Measurements from ENCODE around the gene BLCAP. TPM values are rescaled to one million over a fixed set of nuclear protein-coding genes. Genes with fewer than 3 reads are reported as not detected.
"Not testable (repeated sequence)": the region's sequence is repeated elsewhere in the genome, so short reads cannot be mapped to it uniquely, and the experiment has no call there.

BLCAP gene
- total RNA-seq, 1 experiment from 2014 or later: 191 TPM

DNA sequence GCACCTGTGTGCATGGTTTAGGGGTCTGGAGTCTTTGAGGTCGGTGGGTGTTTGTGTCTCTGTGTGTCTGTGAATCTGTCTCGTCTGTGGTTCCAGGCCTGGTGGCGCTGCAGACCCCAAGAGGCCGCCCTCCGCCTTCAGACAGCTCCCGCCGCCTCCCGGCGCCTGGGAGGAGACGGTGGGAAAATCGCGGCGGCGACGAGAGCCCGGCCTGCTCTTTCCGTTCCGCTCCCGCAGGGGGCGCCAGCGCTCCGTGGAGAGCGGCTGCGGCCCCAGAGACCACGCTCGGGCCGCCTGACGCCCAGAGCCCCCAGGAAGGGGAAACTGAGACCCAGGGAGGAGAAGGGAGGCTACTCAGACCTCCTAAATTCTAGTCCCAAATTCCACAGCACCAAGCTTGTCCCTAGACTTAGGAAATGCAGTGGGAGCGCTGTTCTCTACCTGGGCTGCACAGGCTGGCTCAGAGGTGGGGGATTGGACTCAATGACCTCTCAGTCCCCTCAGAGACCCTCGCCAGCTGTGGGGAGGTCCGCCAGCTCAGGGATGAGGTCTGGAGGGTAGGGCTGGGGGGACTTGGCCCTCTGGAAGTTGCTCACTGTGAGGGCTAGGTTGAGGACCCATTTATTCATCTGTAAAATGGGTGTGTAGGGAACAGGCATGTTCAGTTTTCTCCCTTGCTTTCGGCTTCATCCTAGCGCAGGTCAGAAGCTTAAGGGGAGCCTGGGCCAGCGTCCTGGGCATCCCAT, 36.9 kb upstream of the BLCAP start:
- DNase-seq: peak; percentile 59 to 84

DNA sequence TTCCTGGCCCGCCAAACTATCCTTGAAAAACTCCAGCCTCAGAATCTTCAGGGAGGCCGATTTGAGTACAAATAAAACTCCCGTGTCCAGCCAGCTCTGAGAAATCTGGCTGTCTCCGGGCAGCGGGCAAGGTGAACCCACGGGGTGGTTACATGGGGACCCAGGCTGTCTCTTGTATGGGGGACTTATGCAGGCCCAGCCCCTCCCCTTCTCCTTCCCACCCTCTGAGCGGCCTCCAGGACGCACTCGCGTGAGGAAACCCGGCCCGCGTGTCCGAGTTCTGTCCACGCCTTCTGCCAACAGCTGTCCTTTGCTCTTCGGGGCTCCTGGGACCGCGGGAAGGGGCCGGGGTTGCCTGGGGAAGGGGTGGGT, 36.3 kb upstream of the BLCAP start:
- Histone ChIP-seq H3K4me1 (peaks cover 37% of the 10 kb centered on the region), H3K27me3 (0 out of 2 replicates have a peak, but pooled peaks cover 4% of the 10 kb centered on the region), H3K36me3 (no peaks in the 10 kb centered on the region), H3K9me3 (replicated peaks) (no peaks in the 10 kb centered on the region), H3K4me3 (no peak overlapping the region), H3K27ac (no peak overlapping the region)
- DNase-seq: no peak

More for the DNA sequence above, 36.9 kb upstream of the BLCAP start:
- H3K9me3 ChIP-seq (replicated peaks): no peaks in the 10 kb centered on the region
- H3K27me3 ChIP-seq: 0 out of 2 replicates have a peak, but pooled peaks cover 4% of the 10 kb centered on the region
- H3K27ac ChIP-seq: no peak overlapping the region
- no peak overlapping the region for H3K4me3 ChIP-seq
- no peaks in the 10 kb centered on the region for H3K36me3 ChIP-seq
- H3K4me1 ChIP-seq: peaks cover 37% of the 10 kb centered on the region

DNA sequence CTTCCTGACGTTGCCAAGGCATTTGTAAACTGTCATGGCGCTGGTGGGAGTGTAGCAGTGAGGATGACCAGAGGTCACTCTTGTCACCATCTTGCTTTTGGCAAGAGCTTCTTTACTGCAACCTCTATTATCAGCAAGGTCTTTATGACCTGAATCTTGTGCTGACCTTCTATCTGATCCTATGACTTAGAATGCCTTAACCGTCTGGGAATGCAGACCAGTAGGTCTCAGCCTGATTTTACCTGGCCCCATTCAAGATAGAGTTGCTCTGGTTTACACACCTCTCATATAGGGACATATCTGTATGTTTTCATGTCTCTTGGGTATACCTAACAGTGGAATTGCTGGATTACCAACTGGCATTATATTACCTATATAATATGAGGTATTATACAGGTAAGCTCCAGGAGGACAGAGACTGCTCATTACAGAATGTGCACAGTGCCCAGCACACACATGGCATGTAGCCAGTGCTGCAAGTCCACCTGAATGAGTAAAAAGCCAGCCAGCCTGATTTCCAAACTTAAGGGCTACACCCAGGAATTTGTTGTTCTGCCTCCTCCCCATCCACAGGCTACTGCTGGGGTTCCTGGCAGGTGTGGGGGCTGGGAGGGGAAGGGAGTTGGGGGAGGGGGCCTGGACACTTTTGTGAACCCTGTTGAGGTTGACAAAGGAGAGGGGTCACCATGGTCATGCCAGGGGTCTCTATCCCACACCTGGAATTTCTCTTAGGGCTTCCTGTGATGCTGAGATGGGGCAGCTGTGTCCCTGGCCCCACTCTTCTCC, 35.2 kb upstream of the BLCAP start:
- no peaks in the 10 kb centered on the region for H3K36me3 ChIP-seq
- H3K27ac ChIP-seq: no peak overlapping the region
- H3K27me3 ChIP-seq: 0 out of 2 replicates have a peak, but pooled peaks cover 4% of the 10 kb centered on the region
- no peaks in the 10 kb centered on the region for H3K9me3 ChIP-seq (replicated peaks)
- H3K4me1 ChIP-seq: peaks cover 32% of the 10 kb centered on the region
- no peak for DNase-seq
- no peak overlapping the region for H3K4me3 ChIP-seq

DNA sequence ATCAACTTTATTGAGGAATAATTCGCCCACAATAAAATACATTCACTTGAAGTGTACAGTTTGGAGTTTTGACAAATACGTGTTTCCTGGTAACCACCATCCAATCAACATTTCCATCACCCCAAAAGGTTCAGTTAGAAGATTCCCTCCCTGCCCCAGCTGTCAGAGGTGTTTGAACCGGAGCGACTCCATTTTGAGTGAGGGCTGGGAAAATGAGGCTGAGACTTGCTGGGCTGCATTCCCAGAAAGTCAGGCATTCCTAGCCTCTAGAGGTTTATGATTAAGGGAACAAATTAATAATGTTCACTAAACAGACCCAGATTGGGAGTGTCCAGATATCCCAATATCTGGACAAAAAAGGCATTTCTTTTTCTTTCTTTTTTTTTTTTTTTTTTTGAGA, 33.0 kb upstream of the BLCAP start:
- H3K27ac ChIP-seq: no peak overlapping the region
- H3K9me3 ChIP-seq (replicated peaks): no peaks in the 10 kb centered on the region
- H3K4me3 ChIP-seq: no peak overlapping the region
- DNase-seq: no peak
- H3K36me3 ChIP-seq: no peaks in the 10 kb centered on the region
- H3K4me1 ChIP-seq: peaks cover 10% of the 10 kb centered on the region
- 0 out of 2 replicates have a peak, but pooled peaks cover 4% of the 10 kb centered on the region for H3K27me3 ChIP-seq

DNA sequence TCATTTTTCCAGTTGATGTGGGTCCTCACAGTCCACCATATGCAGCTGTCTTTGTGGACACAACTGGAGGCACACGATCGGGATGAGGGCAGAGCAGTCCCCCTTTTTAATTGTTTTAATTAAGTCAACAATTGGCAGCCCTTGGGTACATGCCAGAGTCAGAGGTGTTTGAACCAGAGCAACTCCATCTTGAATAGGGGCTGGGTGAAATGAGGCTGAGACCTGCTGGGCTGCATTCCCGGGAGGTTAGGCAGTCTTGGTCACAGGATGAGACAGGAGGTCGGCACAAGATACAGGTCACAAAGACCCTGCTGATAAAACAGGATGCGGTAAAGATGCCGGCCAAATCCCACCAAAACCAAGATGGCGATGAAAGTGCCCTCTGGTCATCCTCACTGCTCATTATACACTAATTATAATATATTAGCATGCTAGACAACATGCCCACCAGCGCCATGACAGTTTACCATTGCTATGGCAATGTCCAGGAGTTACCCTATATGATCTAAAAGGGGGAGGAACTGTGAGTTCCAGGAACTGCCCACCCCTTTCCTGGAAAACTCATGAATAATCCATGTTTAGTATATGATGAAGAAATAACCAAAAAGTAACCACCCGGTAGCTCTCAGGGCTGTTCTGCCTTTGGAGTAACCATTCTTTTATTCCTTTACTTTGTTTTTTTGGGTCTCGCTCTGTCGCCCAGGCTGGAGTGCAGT, 31.8 kb upstream of the BLCAP start:
- Histone ChIP-seq H3K27ac (no peak overlapping the region), H3K4me1 (peaks cover 2% of the 10 kb centered on the region; the same call in 1 of the 2 replicates), H3K36me3 (no peaks in the 10 kb centered on the region), H3K9me3 (replicated peaks) (no peaks in the 10 kb centered on the region), H3K27me3 (0 out of 2 replicates have a peak, but pooled peaks cover 4% of the 10 kb centered on the region), H3K4me3 (no peak overlapping the region)
- DNase-seq: no peak

DNA sequence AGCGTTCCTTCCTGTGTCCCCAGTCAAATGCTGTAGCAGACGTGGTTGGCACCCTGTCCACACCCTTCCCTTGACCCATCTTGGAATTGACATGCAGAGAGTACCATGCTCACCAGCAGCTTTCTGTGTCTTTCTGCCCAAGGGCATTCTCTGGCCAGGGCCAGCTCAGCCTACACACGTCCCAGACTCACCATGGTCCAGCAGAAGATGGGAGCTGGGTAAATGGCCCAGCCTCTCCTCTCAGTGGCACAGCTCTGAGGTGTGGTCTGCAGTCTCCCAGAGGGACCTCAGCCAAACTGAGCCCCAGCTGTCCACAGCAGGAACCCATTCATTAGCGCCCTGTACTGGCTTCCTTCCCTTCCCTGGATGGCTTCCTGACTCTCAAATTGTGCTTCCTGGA, 31.1 kb upstream of the BLCAP start:
- H3K4me3 ChIP-seq: no peak overlapping the region
- H3K9me3 ChIP-seq (replicated peaks): no peaks in the 10 kb centered on the region
- 0 out of 2 replicates have a peak, but pooled peaks cover 3% of the 10 kb centered on the region for H3K27me3 ChIP-seq
- no peaks in the 10 kb centered on the region for H3K36me3 ChIP-seq
- H3K27ac ChIP-seq: no peak overlapping the region
- no peaks in the 10 kb centered on the region; the same call in 1 of the 2 replicates for H3K4me1 ChIP-seq
- no peak for DNase-seq

DNA sequence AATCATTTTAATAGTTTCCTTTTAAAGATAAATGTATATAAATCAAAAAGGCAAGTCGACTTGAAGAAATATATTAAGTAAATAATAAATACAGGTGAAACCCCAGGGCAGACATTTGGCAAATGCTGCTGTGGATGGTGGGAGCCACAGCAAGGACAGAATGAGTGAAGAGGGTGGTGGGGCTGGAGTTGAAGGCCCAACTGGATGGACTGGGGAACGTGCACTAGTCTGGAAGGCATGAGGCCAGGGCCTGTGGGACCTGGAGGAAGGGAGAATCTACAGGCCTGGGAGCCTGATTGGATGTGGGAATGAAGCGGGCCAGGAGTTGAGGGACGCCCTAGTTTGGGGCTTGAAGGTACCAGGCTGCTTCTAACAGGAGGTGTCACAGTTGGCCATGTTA, 30.6 kb upstream of the BLCAP start:
- no peak for DNase-seq
- no peaks in the 10 kb centered on the region for H3K27me3 ChIP-seq

DNA sequence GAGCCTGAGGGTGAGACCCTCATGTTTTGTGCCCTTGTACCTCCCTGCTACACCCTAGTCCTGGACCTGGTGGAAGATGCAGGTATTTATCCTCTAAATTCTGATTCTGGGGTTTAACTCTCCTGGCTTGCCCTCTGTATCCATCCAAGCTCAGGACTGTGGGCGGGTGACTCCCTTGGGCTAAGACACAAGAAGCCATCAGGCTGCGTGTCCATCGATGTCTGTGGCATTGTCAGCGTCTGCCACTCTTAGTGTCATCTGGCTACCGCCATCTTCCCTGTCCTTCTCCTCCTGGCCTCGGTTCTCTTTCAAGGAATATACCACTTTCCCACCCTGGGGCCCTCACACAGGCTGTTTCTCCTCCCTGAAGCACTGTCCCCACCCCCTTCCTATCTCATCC, 28.9 kb upstream of the BLCAP start:
- Histone ChIP-seq H3K9me3 (replicated peaks) (no peaks in the 10 kb centered on the region), H3K36me3 (no peaks in the 10 kb centered on the region), H3K4me1 (no peaks in the 10 kb centered on the region; the same call in 1 of the 2 replicates), H3K27ac (no peak overlapping the region), H3K4me3 (no peak overlapping the region), H3K27me3 (no peaks in the 10 kb centered on the region)
- DNase-seq: no peak

More for the DNA sequence above, 30.6 kb upstream of the BLCAP start:
- no peak overlapping the region for H3K27ac ChIP-seq
- H3K9me3 ChIP-seq (replicated peaks): no peaks in the 10 kb centered on the region
- no peak overlapping the region for H3K4me3 ChIP-seq
- H3K36me3 ChIP-seq: no peaks in the 10 kb centered on the region
- H3K4me1 ChIP-seq: no peaks in the 10 kb centered on the region; the same call in 1 of the 2 replicates

DNA sequence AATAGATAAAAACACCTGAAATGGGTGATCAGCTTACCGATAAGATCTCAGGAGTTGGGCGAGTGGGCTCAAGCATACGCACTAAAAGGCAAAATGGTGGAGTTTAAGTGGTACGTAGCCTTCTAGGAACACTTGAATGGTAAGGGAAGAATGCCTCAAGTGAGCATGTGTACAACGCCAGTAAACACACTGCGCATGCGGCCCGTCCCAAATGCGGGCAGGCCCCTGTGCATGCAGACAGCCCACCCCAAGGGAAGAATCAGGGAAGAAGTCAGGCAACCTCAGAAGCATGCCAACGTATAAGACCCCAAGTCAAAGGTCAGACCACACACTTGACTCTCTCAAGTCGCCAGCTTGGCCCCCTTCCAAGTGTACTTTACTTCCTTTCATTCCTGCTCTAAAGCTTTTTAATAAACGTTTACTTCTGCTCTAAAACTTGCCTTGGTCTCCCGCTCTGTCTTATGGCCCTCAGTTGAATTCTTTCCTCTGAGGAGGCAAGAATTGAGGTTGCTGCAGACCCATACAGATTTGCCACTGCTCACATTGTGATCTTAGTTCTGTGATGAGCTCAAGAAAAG, 27.1 kb upstream of the BLCAP start:
- peak; percentile 40 to 55 for DNase-seq
- not testable (repeated sequence) for H3K36me3 ChIP-seq; H3K4me1 ChIP-seq; H3K27ac ChIP-seq; H3K9me3 ChIP-seq (replicated peaks); H3K27me3 ChIP-seq
- peak overlapping the region; percentile 16; the same call in 1 of the 2 replicates for H3K4me3 ChIP-seq

DNA sequence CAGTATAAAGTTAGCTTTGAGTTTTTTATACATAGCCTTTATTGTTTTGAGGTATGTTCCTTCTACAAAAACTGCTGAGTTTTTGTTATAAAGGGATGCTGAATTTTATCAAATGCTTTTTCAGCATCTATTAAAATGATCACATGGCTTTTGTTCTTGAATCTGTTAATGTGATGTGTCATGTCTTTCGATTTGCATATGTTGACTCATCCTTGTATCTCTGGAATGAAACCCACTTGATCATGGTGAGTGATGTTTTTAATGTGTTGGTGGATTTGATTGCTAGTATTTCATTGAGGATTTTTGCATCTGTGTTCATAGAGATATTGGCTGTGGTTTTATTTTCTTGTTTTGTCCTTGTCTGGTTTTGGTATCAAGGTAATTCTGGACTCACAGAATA, 24.7 kb upstream of the BLCAP start:
- no peak overlapping the region for H3K27ac ChIP-seq
- H3K4me3 ChIP-seq: no peak overlapping the region
- no peaks in the 10 kb centered on the region for H3K9me3 ChIP-seq (replicated peaks)
- no peaks in the 10 kb centered on the region for H3K27me3 ChIP-seq
- H3K4me1 ChIP-seq: no peaks in the 10 kb centered on the region; the same call in 1 of the 2 replicates
- H3K36me3 ChIP-seq: no peaks in the 10 kb centered on the region
- DNase-seq: no peak

DNA sequence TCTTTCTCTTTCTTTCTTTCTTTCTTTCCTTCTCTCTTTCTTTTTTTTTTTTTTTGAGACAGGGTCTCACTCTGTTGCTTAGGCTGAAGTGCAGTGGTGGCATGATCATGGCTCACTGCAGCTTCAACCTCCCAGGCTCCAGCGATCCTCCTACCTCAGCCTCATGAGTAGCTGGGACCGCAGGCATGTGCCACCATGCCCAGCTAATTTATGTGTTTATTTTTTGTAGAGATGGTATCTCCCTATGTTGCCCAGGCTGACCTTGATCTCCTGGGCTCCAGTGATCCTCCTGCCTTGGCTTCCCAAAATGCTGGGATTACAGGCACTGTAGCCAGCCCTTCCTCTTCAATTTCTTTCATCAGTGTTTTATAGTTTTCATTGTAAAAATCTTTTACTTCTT, 24.0 kb upstream of the BLCAP start:
- not testable (repeated sequence) for DNase-seq; H3K27me3 ChIP-seq; H3K4me1 ChIP-seq; H3K9me3 ChIP-seq (replicated peaks); H3K36me3 ChIP-seq; H3K27ac ChIP-seq; H3K4me3 ChIP-seq

DNA sequence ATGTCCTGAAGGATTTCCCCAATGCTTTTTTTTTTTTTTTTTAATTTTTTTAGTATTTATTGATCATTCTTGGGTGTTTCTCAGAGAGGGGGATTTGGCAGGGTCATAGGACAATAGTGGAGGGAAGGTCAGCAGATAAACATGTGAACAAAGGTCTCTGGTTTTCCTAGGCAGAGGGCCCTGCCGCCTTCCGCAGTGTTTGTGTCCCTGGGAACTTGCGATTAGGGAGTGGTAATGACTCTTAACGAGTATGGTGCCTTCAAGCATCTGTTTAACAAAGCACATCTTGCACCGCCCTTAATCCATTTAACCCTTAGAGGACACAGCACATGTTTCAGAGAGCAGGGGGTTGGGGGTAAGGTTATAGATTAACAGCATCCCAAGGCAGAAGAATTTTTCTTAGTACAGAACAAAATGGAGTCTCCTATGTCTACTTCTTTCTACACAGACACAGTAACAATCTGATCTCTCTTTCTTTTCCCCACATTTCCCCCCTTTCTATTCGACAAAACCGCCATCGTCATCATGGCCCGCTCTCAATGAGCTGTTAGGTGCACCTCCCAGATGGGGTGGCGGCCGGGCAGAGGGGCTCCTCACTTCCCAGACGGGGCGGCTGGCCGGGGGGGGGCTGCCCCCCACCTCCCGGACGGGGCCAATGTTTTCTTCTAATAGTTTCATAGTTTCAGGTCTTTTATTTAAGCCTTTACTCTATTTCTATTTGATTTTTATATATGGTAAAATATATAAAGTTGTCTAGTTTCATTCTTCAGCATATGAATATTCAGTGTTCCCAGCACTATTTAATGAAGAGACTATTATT, 22.6 kb upstream of the BLCAP start:
- H3K9me3 ChIP-seq (replicated peaks); DNase-seq; H3K36me3 ChIP-seq; H3K27me3 ChIP-seq; H3K27ac ChIP-seq; H3K4me1 ChIP-seq; H3K4me3 ChIP-seq: not testable (repeated sequence)

DNA sequence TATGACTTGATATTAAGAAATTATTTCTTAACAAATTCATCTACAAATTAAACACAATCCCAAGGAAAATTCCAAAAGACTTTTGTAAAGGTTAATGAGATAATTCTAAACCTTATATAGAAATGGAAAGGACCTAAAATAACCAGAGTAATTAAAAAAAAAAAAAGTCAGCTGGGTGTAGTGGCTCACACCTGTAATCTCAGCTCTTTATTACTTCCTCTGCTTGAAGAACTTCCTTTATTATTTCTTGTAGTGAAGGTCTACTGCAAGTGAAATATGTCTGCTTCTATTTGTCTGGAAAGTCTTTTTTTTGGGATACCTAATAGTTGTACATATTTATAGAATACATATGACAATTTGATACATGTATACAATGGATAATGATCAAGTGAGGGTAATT, 20.2 kb upstream of the BLCAP start:
- no peak overlapping the region for H3K4me3 ChIP-seq

DNA sequence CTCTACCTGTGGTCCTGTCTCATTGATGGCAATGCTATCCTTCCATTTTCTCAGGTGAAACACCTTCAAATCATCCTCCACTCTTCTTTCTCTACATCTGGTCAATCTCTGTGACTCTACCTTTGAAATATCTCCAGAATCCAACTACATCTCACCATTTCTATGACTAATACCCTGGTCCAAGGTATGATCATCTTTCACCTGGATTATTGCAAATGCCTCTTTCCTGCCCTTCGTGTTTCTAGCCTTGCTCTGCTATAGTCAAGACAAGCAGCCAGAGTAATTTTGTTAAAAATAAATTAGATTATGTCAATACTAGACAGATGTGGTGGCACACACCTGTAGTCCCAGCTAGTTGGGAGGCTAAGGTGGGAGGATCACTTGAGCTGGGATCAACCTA, 17.8 kb upstream of the BLCAP start:
- H3K9me3 ChIP-seq (replicated peaks): no peaks in the 10 kb centered on the region
- H3K4me1 ChIP-seq: peaks cover 11% of the 10 kb centered on the region; the same call in 1 of the 2 replicates
- no peaks in the 10 kb centered on the region for H3K27me3 ChIP-seq
- no peak for DNase-seq
- no peak overlapping the region for H3K4me3 ChIP-seq
- no peak overlapping the region for H3K27ac ChIP-seq
- no peaks in the 10 kb centered on the region for H3K36me3 ChIP-seq

More for the DNA sequence above, 20.2 kb upstream of the BLCAP start:
- Histone ChIP-seq H3K4me1 (0 out of 2 replicates have a peak, but pooled peaks cover 2% of the 10 kb centered on the region), H3K27ac (no peak overlapping the region), H3K36me3 (no peaks in the 10 kb centered on the region), H3K9me3 (replicated peaks) (no peaks in the 10 kb centered on the region), H3K27me3 (no peaks in the 10 kb centered on the region)
- DNase-seq: no peak

Measured in SJCRH30 (cell line).